ENCODE results near the gene OR2F1.
A peak's percentile ranks its signal among the peaks of the same experiment; 100 is the strongest.

The OR2F1 gene

DNA sequence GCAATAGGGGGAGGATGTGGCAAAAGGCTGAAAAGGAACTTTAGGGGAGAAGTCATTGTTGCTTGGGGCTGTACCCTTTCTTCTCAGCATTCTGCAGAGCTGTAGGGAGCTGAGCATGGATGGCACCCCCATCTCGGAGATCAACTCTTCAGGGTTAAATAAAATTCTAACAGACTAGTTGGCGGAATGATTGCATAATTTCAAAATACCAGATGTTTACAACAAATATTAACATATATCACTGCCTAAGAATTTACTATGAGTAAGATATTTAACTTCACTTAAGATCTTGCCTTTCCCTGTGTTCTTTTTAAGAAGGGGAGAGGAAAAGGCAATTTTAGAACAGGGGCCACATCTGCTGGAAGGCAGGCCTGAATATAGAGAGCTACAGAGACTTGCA lies 509 bp upstream of the OR2F1 start:
- peak; percentile 51 for DNase-seq (ENCODE audit: low read depth)

GRCh38 chr7:143958781-143959180 lies 4.1 kb downstream of the OR2F1 start:
- no peak for DNase-seq (ENCODE audit: low read depth)

- DNase-seq (ENCODE audit: low read depth), result peak; percentile 55
Measured at GRCh38 chr7:143960813-143961610, 6.4 kb downstream of the OR2F1 start.

GRCh38 chr7:143965280-143965679 lies 10.6 kb downstream of the OR2F1 start:
- DNase-seq (ENCODE audit: low read depth), result peak; percentile 83

GRCh38 chr7:143967398-143967797 lies 12.8 kb downstream of the OR2F1 start:
- DNase-seq (ENCODE audit: low read depth), result no peak

- DNase-seq (ENCODE audit: low read depth), result no peak
Measured at GRCh38 chr7:143973870-143974416, 19.3 kb downstream of the OR2F1 start.

- peak; percentile 67 for DNase-seq (ENCODE audit: low read depth)
Measured at GRCh38 chr7:143974459-143974858, 19.8 kb downstream of the OR2F1 start.

DNA sequence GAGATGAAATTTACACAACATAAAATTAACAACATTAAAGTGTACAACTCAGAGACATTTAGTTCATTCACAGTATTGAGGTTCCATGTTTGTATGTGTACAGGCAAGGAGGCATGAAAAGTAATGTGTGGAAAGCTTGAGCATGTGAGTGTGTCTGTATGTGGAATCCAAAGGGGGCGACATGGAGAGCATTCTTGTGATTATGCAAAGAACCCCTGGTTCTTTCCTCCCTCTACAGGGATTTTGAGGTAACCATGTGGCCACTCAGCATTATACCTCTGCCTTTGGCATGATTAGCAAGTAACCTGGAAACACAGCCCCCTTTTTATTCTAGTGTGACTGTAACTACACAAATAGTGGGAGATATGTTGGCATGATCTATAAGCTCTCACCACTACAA lies 21.0 kb downstream of the OR2F1 start:
- DNase-seq (ENCODE audit: low read depth), result no peak

DNA sequence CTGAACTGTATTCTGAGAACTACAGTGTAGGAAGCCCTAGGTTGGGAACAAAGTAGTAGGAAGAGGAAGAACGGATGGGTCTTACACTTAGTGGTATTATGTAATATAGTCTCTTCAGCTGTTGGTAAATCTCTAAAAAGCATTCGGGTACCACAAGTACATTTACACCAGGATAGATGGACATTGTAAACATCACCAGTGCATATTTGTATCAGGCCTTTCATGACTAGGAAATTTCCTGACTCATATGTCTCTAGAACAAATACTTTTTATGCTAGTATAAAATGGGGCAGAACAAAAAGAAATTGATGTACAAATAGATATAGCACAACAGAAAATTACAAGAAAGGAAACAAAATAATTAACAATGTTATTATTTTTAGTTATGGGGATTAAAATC lies 23.9 kb downstream of the OR2F1 start:
- DNase-seq (ENCODE audit: low read depth), result peak; percentile 51

DNA sequence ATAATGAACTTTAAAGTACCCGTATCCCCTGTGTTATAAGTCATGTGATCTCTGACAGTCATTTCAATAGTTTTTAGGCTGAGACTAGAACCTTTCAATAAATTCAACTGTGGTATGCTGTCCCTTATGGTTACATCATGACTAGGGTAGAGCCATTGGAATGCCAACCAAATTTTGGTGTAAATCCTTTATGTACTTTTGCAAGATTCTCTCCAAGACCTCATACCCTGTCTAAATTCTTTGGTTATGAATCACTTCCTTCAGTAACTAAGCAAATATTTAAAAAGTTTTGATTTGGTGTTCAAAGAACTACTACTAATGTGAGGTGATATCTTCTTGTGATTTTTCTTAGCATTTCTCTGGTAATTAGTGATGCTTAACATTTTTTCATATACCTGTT lies 24.7 kb downstream of the OR2F1 start:
- DNase-seq (ENCODE audit: low read depth), result peak; percentile 59

- no peak for DNase-seq (ENCODE audit: low read depth)
Measured at GRCh38 chr7:143979998-143980397, 25.4 kb downstream of the OR2F1 start.

GRCh38 chr7:143980746-143981510 lies 26.3 kb downstream of the OR2F1 start:
- no peak for DNase-seq (ENCODE audit: low read depth)

DNA sequence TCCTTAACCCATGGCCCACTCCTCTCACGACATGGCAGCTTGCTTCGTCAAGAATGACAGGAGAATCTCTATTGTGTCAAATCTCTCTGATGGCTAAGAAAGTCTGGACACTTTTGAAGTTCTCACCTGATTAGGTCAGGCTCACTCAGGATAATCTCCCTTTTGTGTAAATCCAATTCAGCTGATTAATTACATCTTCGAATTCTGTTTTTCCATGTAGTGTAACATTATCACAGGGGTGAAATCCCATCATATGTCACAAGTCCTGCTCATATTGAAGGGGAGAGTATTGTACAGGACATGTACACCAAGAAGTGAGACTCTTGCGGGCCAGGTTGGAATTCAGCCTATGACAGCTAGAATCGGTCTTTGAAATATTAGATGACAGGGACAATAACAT lies 29.3 kb downstream of the OR2F1 start:
- no peak for DNase-seq (ENCODE audit: low read depth)

GRCh38 chr7:143987513-143987912 lies 32.9 kb downstream of the OR2F1 start:
- no peak for DNase-seq (ENCODE audit: low read depth)

GRCh38 chr7:143988976-143989745 lies 34.5 kb downstream of the OR2F1 start:
- DNase-seq (ENCODE audit: low read depth), result peak; percentile 52

DNA sequence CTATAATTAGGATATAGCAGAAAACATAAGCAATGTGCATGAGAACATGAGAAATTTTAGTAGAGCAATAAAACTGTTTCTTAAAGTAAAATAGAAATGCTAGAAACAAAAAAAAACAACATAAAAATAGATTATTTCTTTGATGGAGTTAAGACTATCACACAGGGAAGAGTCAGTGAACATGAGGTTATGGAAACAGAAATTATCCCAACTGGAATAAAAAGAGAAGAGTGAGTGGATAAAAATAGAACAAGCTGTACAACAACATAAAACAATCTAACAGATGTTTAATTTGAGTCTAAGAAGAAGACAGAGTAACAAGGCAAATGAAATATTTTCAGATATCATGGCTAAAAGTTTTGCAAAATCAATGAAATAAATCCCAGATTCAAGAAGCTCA lies 38.0 kb downstream of the OR2F1 start:
- no peak for DNase-seq (ENCODE audit: low read depth)

DNA sequence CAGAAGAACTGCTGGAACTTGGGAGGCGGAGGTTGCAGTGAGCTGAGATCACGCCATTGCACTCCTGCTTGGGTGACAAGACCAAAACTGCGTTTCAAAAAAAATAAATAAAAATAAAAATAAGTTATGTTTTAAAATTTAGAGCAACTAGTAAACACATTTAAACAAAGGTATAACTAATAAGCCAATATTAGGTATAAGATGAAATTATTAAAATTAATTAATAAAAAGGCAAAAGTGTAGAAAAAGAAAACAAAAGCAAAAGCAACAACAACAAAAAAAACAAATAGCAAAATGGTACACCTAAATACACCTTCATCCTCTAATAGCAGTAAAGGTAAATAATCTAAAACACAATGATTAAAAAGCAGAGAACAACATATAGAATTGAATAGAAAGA lies 39.3 kb downstream of the OR2F1 start:
- DNase-seq (ENCODE audit: low read depth), result no peak

DNA sequence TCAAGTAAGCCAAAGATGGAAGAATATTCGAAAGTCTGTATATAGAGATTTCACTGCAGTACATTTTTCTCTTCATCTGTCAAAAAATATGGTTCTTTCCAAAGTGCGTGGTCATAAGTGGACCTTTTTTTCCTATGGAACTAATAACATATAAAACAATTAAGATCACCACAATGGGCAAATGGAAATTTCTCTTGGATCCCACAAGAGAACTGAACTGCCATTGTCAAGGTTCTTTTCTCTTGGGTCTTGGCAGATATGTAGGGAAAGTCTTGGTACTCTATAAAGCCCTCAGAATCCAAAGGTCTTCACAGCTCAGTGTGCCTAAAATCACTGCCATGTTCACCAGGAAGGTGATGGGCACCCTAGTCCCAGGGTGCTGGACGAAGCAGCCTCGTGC lies 45.4 kb downstream of the OR2F1 start, which contains the start of gene OR6B1:
OR6B1 (plus strand) TSS at position 301 of the 400 bp plus-strand sequence. CDS start 3,677 bp downstream, outside the sequence.
- no peak for DNase-seq (ENCODE audit: low read depth)

DNA sequence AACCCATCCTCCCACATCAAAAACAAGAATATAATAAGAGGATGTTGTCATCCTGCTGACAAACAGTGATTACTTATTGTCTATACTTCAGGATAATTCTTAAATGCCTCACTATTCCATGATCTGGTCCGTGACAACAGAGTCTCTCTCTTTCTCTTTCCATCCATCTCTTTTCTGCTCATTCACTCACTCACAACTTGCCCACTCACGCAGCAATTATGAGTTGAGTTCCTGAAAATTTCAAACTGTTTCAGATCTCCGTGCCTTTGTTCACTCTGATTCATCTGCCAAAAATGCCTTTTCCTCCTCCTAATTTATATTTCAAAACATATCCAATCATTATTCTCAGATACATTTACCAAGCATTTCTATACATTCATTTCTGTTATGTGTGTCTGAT lies 46.9 kb downstream of the OR2F1 start:
- DNase-seq (ENCODE audit: low read depth), result no peak

DNA sequence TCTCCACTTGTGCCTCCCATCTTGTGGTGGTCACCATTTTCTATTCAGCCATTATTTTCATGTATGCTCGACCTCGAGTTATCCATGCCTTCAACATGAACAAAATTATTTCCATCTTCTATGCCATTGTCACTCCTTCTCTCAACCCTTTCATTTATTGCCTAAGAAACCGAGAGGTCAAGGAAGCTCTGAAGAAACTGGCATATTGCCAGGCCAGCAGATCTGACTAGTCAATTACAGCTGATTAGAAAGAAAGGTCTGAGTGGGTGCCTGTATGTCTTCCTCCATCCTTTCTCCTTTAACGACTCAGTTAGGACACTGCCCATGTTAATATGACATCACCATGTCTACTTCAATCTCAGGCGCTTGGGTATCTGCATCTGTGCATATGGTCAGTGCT lies 50.1 kb downstream of the OR2F1 start:
- DNase-seq (ENCODE audit: low read depth), result no peak

- DNase-seq (ENCODE audit: low read depth), result no peak
Measured at GRCh38 chr7:144006029-144006691, 51.5 kb downstream of the OR2F1 start.

DNA sequence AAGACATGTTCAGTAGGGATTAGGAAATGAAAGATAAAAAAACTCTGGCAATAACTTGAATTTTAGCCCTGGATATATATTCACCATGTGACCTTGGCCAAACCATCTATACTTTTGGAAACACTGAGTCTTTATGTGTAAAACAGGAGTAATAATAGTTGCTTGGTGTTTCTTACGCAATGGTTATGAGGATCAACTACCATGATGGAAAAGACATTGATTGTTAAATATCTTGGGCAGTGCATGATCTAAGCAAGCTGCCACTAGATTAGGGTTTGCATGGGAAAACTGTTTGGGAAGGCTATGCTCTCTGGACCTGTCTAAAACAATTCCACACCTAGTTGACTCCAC lies 52.0 kb downstream of the OR2F1 start:
- no peak for DNase-seq (ENCODE audit: low read depth)

Data from amniotic epithelial cell (primary cell).